Stimulated activated memory B cell treated with anti-CD40 and anti-IgM and Interleukin-4, amounts not matched to agents 10 μg/mL and 1 μg/mL and 100 μg/mL, for 72 hours (primary cell): ENCODE measurements around the gene RBBP8NL.

ENCODE experiments used
- ATAC-seq: fragments of 150-1000 bp; cut with Tn5 transposase; 2 replicates; pipeline ENCODE4 v1.10.0; 2021
- H3K27ac Mint-ChIP-seq: one replicate; pipeline ENCODE4 v1.8.0; 2022; ENCODE audit warnings: mild to moderate bottlenecking, mixed read lengths
- H3K27me3 Mint-ChIP-seq: one replicate; pipeline ENCODE4 v1.8.0; 2022; ENCODE audit warnings: mixed read lengths
- H3K36me3 Mint-ChIP-seq: one replicate; pipeline ENCODE4 v1.8.0; 2022; ENCODE audit warnings: mixed read lengths
- H3K4me1 Mint-ChIP-seq: one replicate; pipeline ENCODE4 v1.8.0; 2022; ENCODE audit warnings: mixed read lengths
- H3K4me3 Mint-ChIP-seq: one replicate; pipeline ENCODE4 v1.8.0; 2022; ENCODE audit warnings: mild to moderate bottlenecking, moderate library complexity, mixed read lengths
- H3K9me3 Mint-ChIP-seq: one replicate; pipeline ENCODE4 v1.8.0; 2022; ENCODE audit warnings: mixed read lengths

RBBP8NL gene

GRCh38 chr20:62401331-62401779, 26.0 kb downstream of the RBBP8NL start:
- H3K9me3 Mint-ChIP-seq: peaks cover 7% of the 10 kb centered on the region
- no peak for ATAC-seq
- H3K27me3 Mint-ChIP-seq: no peaks in the 10 kb centered on the region
- H3K4me1 Mint-ChIP-seq: peaks cover 43% of the 10 kb centered on the region
- peaks cover 29% of the 10 kb centered on the region for H3K36me3 Mint-ChIP-seq
- H3K27ac Mint-ChIP-seq: no peak overlapping the region
- H3K4me3 Mint-ChIP-seq: no peak overlapping the region

DNA sequence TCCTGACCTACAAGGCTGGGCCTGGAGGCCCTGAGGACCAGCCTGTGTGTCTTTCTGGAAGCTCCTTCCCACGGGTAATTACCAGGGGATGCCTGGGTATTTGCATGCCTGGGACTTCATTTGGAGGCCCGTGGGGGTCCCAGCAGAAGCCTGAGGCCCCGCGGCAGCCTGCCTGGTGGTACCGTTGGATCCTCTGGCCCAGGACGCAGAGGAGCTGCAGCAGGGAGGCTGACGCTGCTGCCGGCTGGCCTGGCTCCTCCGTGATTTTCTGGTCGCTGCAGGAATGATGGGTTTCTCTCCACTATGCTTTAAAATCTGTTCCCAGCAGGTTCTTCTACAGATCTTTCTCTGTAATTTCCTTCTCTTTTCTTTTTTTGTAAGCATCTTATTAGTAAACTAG, 26.8 kb downstream of the RBBP8NL start:
- H3K27me3 Mint-ChIP-seq: no peaks in the 10 kb centered on the region
- H3K9me3 Mint-ChIP-seq: peaks cover 7% of the 10 kb centered on the region
- no peak for ATAC-seq
- H3K27ac Mint-ChIP-seq: no peak overlapping the region
- H3K4me3 Mint-ChIP-seq: no peak overlapping the region
- peaks cover 29% of the 10 kb centered on the region for H3K36me3 Mint-ChIP-seq
- H3K4me1 Mint-ChIP-seq: peaks cover 35% of the 10 kb centered on the region

DNA sequence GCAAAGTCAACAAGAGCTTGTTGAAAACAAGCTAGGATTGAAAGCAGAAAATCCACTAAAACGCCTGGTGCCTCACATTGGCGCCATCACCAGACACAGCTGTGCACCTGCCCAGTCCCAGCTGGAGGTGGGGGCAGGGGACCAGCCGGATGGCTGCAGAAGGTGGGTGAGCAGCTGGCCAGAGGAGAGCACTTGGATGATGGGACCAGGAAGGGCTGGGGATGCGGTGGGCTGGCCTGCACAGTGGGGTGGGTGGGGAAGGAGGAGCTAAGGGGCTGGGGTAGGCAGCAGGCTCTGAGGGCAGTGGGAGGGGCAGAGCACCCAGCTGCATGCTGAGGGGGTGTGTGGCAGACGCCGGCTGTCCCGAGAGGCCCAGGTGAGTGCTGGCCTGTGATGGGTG, 27.3 kb downstream of the RBBP8NL start:
- H3K36me3 Mint-ChIP-seq: peaks cover 29% of the 10 kb centered on the region
- ATAC-seq: no peak
- peaks cover 30% of the 10 kb centered on the region for H3K4me1 Mint-ChIP-seq
- H3K9me3 Mint-ChIP-seq: peaks cover 7% of the 10 kb centered on the region
- H3K27me3 Mint-ChIP-seq: no peaks in the 10 kb centered on the region
- H3K4me3 Mint-ChIP-seq: no peak overlapping the region
- H3K27ac Mint-ChIP-seq: no peak overlapping the region

- Mint-ChIP-seq H3K27ac (no peak overlapping the region), H3K27me3 (no peaks in the 10 kb centered on the region), H3K36me3 (peaks cover 36% of the 10 kb centered on the region), H3K4me1 (peaks cover 24% of the 10 kb centered on the region), H3K9me3 (peaks cover 7% of the 10 kb centered on the region), H3K4me3 (no peak overlapping the region)
- ATAC-seq: no peak
Measured at GRCh38 chr20:62398120-62398821, 29.1 kb downstream of the RBBP8NL start.

DNA sequence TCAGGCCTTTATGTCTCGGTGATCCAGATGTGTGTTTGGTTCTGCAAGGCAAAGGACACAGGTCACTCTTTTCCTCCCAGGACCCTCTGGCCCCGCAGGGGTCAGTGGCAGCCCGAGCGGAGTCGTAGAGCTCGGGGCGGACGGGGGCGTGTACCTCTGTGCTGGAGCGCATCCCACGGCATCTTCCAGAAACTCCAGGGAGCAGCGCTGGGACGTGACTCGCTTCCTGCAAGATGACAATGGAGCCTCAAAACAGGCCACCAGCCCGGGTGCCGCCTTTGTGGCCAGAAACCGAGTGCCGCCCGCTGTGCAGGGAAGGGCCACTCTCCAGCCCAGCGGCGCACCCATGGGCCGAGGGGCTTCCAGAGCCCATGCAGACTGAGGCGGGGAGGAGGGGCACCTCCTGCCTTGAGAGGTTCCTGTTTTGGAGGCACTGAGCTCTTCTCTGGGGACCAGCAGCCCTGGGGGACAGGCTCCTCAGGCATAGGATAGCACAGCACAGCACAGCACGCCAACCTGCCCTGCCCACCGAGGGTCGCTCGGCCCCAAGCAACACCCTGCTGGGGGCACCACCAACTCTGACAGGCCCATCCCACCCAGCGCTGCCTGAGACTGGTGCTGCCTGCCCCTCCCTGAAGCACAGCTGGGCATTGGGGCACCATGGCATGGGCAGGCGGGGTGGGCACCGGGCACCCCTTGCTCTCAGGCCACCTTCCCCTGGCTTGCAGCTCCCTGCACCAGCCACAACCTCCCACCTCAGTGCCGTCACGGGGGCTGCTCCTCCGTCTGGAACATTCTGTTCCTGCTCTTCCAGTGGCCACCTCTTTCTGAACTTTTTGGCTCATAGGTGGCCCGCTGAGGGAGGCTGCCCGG, 30.7 kb downstream of the RBBP8NL start:
- Mint-ChIP-seq H3K27me3 (no peaks in the 10 kb centered on the region), H3K36me3 (peaks cover 36% of the 10 kb centered on the region), H3K27ac (no peak overlapping the region), H3K9me3 (peaks cover 7% of the 10 kb centered on the region), H3K4me1 (peaks cover 14% of the 10 kb centered on the region), H3K4me3 (no peak overlapping the region)
- no peak for ATAC-seq

DNA sequence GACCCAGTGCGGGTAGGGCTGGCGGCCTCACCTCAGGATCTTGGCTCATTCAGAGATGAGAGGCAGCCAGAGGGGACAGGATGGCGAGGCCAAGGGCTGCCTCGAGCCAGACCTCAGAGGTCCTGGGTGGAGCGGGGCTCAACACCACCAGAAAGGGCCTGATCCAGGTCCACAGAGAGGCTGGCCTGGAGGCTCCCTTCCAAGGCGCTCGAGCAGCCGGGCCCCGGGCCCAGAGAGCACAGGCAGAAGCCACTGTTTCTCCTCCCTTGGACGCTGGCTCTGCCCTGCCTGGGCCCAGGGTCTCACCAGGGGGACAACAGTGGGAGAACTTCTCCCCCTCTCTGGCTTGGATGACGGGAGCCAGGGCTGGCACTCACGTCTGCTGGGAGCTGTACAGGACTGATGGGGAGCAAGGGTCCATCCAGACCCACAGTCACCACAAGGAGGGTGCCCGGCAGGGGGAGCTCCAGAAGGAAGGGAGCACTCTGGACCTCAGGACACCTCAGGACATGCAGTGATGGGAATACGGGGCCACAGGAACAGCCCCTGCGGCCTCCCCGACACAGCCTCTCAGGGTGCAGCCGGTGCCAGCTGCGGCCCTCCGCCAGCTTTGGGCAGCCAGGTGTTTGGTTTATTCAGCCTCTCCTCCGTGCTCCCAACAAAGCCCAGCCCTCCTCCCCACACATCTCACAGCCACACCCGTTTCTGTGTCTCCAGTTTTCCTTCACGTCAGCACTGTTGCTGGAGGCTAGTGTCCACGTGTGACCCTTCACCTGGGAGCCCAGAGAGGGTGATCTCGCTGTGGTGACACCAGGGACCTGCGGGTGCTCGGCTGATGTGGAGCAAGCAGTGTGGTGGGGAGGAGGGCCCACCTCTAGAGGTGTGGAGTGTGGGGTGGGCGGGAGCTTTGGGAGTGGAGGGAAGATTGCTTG, 31.8 kb downstream of the RBBP8NL start:
- no peak overlapping the region for H3K27ac Mint-ChIP-seq
- H3K9me3 Mint-ChIP-seq: peaks cover 7% of the 10 kb centered on the region
- no peaks in the 10 kb centered on the region for H3K27me3 Mint-ChIP-seq
- H3K4me3 Mint-ChIP-seq: no peak overlapping the region
- peaks cover 32% of the 10 kb centered on the region for H3K36me3 Mint-ChIP-seq
- H3K4me1 Mint-ChIP-seq: peaks cover 9% of the 10 kb centered on the region
- ATAC-seq: no peak

GRCh38 chr20:62394248-62395245, 32.8 kb downstream of the RBBP8NL start:
- Mint-ChIP-seq H3K36me3 (peaks cover 37% of the 10 kb centered on the region), H3K27me3 (no peaks in the 10 kb centered on the region), H3K4me1 (peaks cover 11% of the 10 kb centered on the region), H3K27ac (no peak overlapping the region), H3K4me3 (no peak overlapping the region), H3K9me3 (peaks cover 7% of the 10 kb centered on the region)
- no peak for ATAC-seq

DNA sequence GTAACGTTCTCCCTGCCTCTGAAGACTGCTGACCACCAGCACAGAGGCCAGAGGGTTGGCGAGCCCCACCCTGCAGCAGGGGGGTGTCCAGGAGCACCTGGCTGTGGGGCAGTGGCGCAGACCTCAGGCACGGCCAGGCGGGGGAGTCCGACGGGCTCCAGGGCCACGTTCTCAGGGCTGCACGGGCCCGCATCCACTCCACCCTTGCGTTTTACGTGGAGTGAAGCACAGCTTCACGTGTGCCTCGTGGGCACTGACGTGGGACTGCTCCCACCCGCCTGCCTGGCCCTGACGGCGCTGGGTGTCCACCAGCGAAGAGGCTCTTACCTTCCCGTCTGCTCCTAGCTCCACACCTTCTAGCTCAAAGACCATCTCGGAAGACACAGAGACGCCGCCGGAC, 33.5 kb downstream of the RBBP8NL start:
- Mint-ChIP-seq H3K36me3 (peaks cover 43% of the 10 kb centered on the region), H3K4me1 (peaks cover 16% of the 10 kb centered on the region), H3K27me3 (no peaks in the 10 kb centered on the region), H3K9me3 (peaks cover 7% of the 10 kb centered on the region), H3K27ac (no peak overlapping the region), H3K4me3 (no peak overlapping the region)
- no peak for ATAC-seq

DNA sequence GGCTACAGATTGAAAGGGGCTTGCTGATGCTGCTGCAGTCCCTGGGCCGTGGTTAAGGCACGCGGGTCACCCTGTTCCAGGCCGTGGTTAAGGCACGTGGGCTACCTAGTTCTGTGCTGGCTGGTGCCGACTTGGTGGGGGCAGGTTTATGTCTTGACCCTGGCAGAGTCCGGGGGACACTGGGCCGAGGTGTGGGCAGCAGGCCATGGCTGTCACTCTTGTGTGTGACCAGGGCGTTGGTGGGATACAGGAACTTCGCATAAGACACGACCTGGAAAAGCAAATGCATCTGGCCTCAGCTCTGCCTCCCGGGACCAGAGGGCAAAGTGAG, 34.0 kb downstream of the RBBP8NL start:
- peaks cover 47% of the 10 kb centered on the region for H3K36me3 Mint-ChIP-seq
- H3K27me3 Mint-ChIP-seq: no peaks in the 10 kb centered on the region
- peaks cover 7% of the 10 kb centered on the region for H3K9me3 Mint-ChIP-seq
- H3K27ac Mint-ChIP-seq: no peak overlapping the region
- ATAC-seq: no peak
- peaks cover 22% of the 10 kb centered on the region for H3K4me1 Mint-ChIP-seq
- no peak overlapping the region for H3K4me3 Mint-ChIP-seq

DNA sequence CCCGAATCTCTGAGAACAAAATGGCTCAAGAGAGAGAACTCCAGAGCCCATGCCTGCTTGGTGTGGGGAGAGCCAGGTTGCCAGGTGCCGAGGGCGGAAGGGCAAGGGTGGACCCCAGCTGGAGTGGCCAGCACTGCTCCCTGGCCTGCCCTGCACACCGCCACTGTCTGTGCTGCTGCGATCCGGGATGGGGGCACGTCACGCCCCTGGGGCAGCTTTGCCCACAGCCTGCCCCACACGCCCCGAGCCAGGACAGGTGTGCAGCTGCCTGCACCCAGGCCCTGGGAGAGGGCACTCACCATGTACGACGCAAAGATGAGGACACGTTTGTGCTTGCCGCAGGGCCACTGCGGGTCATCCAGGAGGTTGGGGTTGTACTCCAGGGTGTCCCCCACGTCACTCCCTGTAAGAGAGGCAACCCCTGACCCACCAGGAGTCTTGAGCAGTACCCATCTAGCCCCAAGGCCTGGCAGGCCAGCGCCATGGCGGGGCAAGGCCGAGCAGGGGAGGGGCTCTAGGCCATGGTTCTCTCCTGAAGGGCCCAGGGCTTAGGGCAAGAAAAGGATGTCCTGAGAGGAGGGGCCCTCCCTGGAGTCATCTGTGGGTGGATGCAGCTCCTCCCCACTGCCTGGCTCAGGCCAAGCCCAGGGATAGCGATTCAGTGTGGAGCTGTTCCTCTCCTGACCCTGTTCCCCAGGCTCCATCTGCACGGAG, 34.6 kb downstream of the RBBP8NL start:
- no peak for ATAC-seq
- Mint-ChIP-seq H3K4me1 (peaks cover 27% of the 10 kb centered on the region), H3K27me3 (no peaks in the 10 kb centered on the region), H3K4me3 (no peak overlapping the region), H3K27ac (no peak overlapping the region), H3K9me3 (peaks cover 3% of the 10 kb centered on the region), H3K36me3 (peaks cover 47% of the 10 kb centered on the region)

- Mint-ChIP-seq H3K36me3 (peaks cover 46% of the 10 kb centered on the region), H3K27ac (no peak overlapping the region), H3K27me3 (no peaks in the 10 kb centered on the region), H3K9me3 (no peaks in the 10 kb centered on the region), H3K4me3 (no peak overlapping the region), H3K4me1 (peaks cover 33% of the 10 kb centered on the region)
- no peak for ATAC-seq
Measured at GRCh38 chr20:62392077-62392418, 35.3 kb downstream of the RBBP8NL start.

GRCh38 chr20:62391165-62392076, 35.9 kb downstream of the RBBP8NL start:
- no peaks in the 10 kb centered on the region for H3K27me3 Mint-ChIP-seq
- no peaks in the 10 kb centered on the region for H3K9me3 Mint-ChIP-seq
- H3K36me3 Mint-ChIP-seq: peaks cover 42% of the 10 kb centered on the region
- no peak overlapping the region for H3K27ac Mint-ChIP-seq
- no peak for ATAC-seq
- H3K4me3 Mint-ChIP-seq: no peak overlapping the region
- peaks cover 33% of the 10 kb centered on the region for H3K4me1 Mint-ChIP-seq
